Measurements from ENCODE around the gene DHDDS.

DHDDS gene

GRCh38 chr1:26418865-26419349 lies 13.2 kb upstream of the DHDDS start:
- no peak for DNase-seq (ENCODE audit: low spot score)

- no peak for DNase-seq (ENCODE audit: low spot score)
These were observed 12.6 kb upstream of the DHDDS start for GRCh38 chr1:26419494-26419893.

GRCh38 chr1:26429721-26430120 lies 2.4 kb upstream of the DHDDS start:
- no peak for DNase-seq (ENCODE audit: low spot score)

GRCh38 chr1:26432793-26433192 lies 672 bp downstream of the DHDDS start:
- DNase-seq (ENCODE audit: low spot score), result no peak

GRCh38 chr1:26434161-26434752 lies 2.1 kb downstream of the DHDDS start:
- peak; percentile 64 for DNase-seq (ENCODE audit: low spot score)

GRCh38 chr1:26438041-26438440 lies 5.9 kb downstream of the DHDDS start:
- DNase-seq (ENCODE audit: low spot score), result no peak

GRCh38 chr1:26440259-26440658 lies 8.1 kb downstream of the DHDDS start:
- no peak for DNase-seq (ENCODE audit: low spot score)

- DNase-seq (ENCODE audit: low spot score), result no peak
These were observed 17.7 kb downstream of the DHDDS start for GRCh38 chr1:26449868-26450267.

GRCh38 chr1:26450908-26451307 lies 18.8 kb downstream of the DHDDS start:
- DNase-seq (ENCODE audit: low spot score), result no peak

GRCh38 chr1:26452459-26453183 lies 20.5 kb downstream of the DHDDS start:
- no peak for DNase-seq (ENCODE audit: low spot score)

GRCh38 chr1:26459148-26459547 lies 27.0 kb downstream of the DHDDS start:
- DNase-seq (ENCODE audit: low spot score), result no peak

GRCh38 chr1:26459573-26460031 lies 27.5 kb downstream of the DHDDS start:
- no peak for DNase-seq (ENCODE audit: low spot score)

GRCh38 chr1:26468911-26469310 lies 36.8 kb downstream of the DHDDS start:
- no peak for DNase-seq (ENCODE audit: low spot score)

- no peak for DNase-seq (ENCODE audit: low spot score)
These were observed 37.4 kb downstream of the DHDDS start for GRCh38 chr1:26469558-26469957.

- DNase-seq (ENCODE audit: low spot score), result no peak
These were observed 38.9 kb downstream of the DHDDS start for GRCh38 chr1:26470878-26471497.

- DNase-seq (ENCODE audit: low spot score), result peak; percentile 76
These were observed 39.6 kb downstream of the DHDDS start for GRCh38 chr1:26471498-26472319.

GRCh38 chr1:26472320-26472900 lies 40.3 kb downstream of the DHDDS start, which contains the start of gene HMGN2:
HMGN2 (plus strand) TSS chr1:26472440; CDS start chr1:26472613, 173 bp downstream.
- DNase-seq (ENCODE audit: low spot score), result peak; percentile 86

- peak; percentile 94 for DNase-seq (ENCODE audit: low spot score)
These were observed 41.1 kb downstream of the DHDDS start for GRCh38 chr1:26472901-26473845.

- no peak for DNase-seq (ENCODE audit: low spot score)
These were observed 42.7 kb downstream of the DHDDS start for GRCh38 chr1:26474818-26475217.

- DNase-seq (ENCODE audit: low spot score), result no peak
These were observed 43.9 kb downstream of the DHDDS start for GRCh38 chr1:26475989-26476388.

GRCh38 chr1:26476958-26477357 lies 44.8 kb downstream of the DHDDS start:
- no peak for DNase-seq (ENCODE audit: low spot score)

Measured in kidney tubule cell (primary cell).